ENCODE measurements around the gene CHCHD4. TPM values are rescaled to one million over a fixed set of nuclear protein-coding genes. Genes with fewer than 3 reads are reported as not detected.

The CHCHD4 gene
- total RNA-seq, 1 donor from 2014 or later, result 7.3 TPM

GRCh38 chr3:14166877-14167603 is 42.4 kb upstream of the CHCHD4 start:
- H3K4me3 Mint-ChIP-seq, result no peak overlapping the region
- no peak for TF ChIP-seq CTCF (IDR thresholded peaks at IDR 0.05; ENCODE audit: unreplicated experiment)
- H3K9me3 Mint-ChIP-seq, result peaks cover 16% of the 10 kb centered on the region
- H3K36me3 Mint-ChIP-seq, result peaks cover 81% of the 10 kb centered on the region
- H3K4me1 Mint-ChIP-seq, result peaks cover 6% of the 10 kb centered on the region
- no peak overlapping the region for H3K27ac Mint-ChIP-seq
- no peak for DNase-seq (ENCODE audit: low spot score in 2 of 2, unreplicated experiment in 2 of 2)
- H3K27me3 Mint-ChIP-seq (ENCODE audit: low read depth), result no peaks in the 10 kb centered on the region

DNA sequence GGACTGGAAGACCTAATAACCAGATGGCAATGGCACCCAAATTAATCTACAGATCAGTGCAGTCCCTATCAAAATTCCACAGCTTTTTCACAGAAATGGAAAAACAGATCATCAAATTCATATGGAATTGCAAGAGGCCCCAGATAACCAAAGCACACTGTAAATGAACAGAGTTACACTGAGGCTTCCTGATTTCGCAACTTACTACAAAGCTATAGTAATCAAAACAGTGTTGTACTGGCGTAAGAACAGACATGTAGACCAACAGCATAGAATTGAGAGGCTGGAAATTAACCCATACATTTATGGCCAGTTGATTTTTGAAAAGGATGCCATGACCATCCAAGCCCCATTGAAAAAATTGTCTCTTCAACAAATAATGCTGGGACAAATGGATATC is 37.5 kb upstream of the CHCHD4 start:
- no peak for DNase-seq (ENCODE audit: low spot score in 2 of 2, unreplicated experiment in 2 of 2)
- TF ChIP-seq CTCF (IDR thresholded peaks at IDR 0.05; ENCODE audit: unreplicated experiment), result no peak
- no peaks in the 10 kb centered on the region for H3K4me1 Mint-ChIP-seq
- H3K27me3 Mint-ChIP-seq (ENCODE audit: low read depth), result no peaks in the 10 kb centered on the region
- peaks cover 84% of the 10 kb centered on the region for H3K36me3 Mint-ChIP-seq
- H3K27ac Mint-ChIP-seq, result no peak overlapping the region
- no peak overlapping the region for H3K4me3 Mint-ChIP-seq
- peaks cover 27% of the 10 kb centered on the region for H3K9me3 Mint-ChIP-seq

DNA sequence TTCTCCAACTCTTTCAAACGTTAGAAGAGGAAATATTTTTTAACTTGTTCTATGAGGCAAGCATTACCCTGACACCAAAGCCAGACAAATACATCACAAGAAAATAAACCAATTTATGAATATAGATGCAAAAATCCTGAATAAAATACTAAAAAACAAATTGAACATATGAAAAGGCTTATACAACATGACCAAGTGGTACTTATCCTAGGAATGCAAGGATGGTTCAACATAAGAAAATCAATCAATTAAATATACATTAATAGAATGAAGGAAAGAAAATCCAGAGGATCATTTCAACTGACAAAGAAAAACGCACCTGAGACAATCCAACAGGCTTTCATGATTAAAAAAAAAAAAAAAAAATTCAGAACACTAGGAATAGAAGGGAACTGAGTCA is 36.6 kb upstream of the CHCHD4 start:
- H3K27me3 Mint-ChIP-seq (ENCODE audit: low read depth), result no peaks in the 10 kb centered on the region
- no peak for TF ChIP-seq CTCF (IDR thresholded peaks at IDR 0.05; ENCODE audit: unreplicated experiment)
- H3K4me3 Mint-ChIP-seq, result no peak overlapping the region
- no peak overlapping the region for H3K27ac Mint-ChIP-seq
- H3K36me3 Mint-ChIP-seq, result peaks cover 79% of the 10 kb centered on the region
- no peak for DNase-seq (ENCODE audit: low spot score in 2 of 2, unreplicated experiment in 2 of 2)
- H3K9me3 Mint-ChIP-seq, result peaks cover 27% of the 10 kb centered on the region
- H3K4me1 Mint-ChIP-seq, result no peaks in the 10 kb centered on the region

GRCh38 chr3:14159426-14159825 is 34.8 kb upstream of the CHCHD4 start:
- TF ChIP-seq CTCF (IDR thresholded peaks at IDR 0.05; ENCODE audit: unreplicated experiment), result no peak
- peaks cover 27% of the 10 kb centered on the region for H3K9me3 Mint-ChIP-seq
- H3K36me3 Mint-ChIP-seq, result peaks cover 70% of the 10 kb centered on the region
- no peak for DNase-seq (ENCODE audit: low spot score in 2 of 2, unreplicated experiment in 2 of 2)
- no peaks in the 10 kb centered on the region for H3K4me1 Mint-ChIP-seq
- no peak overlapping the region for H3K27ac Mint-ChIP-seq
- H3K4me3 Mint-ChIP-seq, result no peak overlapping the region
- no peaks in the 10 kb centered on the region for H3K27me3 Mint-ChIP-seq (ENCODE audit: low read depth)

DNA sequence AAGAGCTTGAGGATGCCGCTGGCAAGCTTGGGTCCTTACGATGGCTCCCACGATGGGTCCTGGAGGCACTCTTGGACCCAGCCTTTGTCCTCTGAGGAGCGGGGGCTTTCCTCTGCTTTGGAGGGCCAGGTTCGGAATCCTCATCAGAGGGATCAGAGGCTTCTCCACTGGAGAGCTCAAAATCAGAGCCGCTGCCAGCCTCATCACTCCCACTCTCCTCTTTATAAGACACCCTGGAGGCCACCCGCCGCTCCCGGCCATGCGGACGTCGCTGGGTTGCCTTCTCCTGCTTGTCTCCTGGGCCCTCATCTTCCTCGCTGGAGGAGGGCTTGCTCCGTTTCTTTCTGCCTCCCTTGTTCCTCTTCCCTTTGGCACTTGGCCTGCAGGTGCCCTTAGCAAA is 33.7 kb upstream of the CHCHD4 start:
- Mint-ChIP-seq H3K4me3 (no peak overlapping the region), H3K4me1 (no peaks in the 10 kb centered on the region), H3K36me3 (peaks cover 69% of the 10 kb centered on the region), H3K9me3 (peaks cover 25% of the 10 kb centered on the region), H3K27ac (no peak overlapping the region), H3K27me3 (ENCODE audit: low read depth) (no peaks in the 10 kb centered on the region)
- DNase-seq (ENCODE audit: low spot score in 2 of 2, unreplicated experiment in 2 of 2), result no peak
- no peak for TF ChIP-seq CTCF (IDR thresholded peaks at IDR 0.05; ENCODE audit: unreplicated experiment)
